WTC11 (cell line): Measurements from ENCODE around the gene NAV2.

ENCODE experiments used
- NFYB ChIP-seq: sonication (generic); formaldehyde crosslinking; conservative IDR thresholded peaks from 2 replicates; pipeline ENCODE4 v1.8.0; 2022; ENCODE audit warnings: low read depth, missing genetic modification reagents
- TF ChIP-seq, protein P1 (sequence below): fragments of 200-600 bp; IDR thresholded peaks from 2 replicates; pipeline ENCODE4 v1.8.0; 2022; ENCODE audit warnings: antibody characterized with exemption
- TF ChIP-seq, protein P2 (sequence below): fragments of 250-450 bp; sonication (Bioruptor Pico); IDR thresholded peaks from 2 replicates; pipeline ENCODE4 v2.1.2; 2022; ENCODE audit warnings: mild to moderate bottlenecking, moderate library complexity

DNA sequence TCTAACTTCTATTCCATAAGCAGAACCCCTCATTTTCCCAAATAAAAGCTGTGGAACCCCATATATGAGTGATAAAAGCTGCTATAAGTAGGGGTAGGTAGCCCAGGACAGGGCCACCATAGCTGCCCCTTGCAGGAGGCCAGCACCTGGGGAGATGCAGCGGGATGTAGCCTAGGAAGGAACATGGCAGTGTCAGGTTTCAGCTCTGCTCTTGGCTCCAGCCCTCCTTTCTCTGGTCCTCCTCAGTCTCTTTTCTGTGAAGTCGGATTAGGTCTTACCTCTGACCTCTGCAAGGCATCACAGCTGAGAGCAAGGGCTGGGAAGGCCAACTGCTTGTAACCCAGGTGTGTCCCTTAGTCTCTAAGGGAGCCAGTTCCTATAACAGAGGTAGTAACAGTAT, 135.6 kb downstream of the NAV2 start:
- TF ChIP-seq, protein P1, sequence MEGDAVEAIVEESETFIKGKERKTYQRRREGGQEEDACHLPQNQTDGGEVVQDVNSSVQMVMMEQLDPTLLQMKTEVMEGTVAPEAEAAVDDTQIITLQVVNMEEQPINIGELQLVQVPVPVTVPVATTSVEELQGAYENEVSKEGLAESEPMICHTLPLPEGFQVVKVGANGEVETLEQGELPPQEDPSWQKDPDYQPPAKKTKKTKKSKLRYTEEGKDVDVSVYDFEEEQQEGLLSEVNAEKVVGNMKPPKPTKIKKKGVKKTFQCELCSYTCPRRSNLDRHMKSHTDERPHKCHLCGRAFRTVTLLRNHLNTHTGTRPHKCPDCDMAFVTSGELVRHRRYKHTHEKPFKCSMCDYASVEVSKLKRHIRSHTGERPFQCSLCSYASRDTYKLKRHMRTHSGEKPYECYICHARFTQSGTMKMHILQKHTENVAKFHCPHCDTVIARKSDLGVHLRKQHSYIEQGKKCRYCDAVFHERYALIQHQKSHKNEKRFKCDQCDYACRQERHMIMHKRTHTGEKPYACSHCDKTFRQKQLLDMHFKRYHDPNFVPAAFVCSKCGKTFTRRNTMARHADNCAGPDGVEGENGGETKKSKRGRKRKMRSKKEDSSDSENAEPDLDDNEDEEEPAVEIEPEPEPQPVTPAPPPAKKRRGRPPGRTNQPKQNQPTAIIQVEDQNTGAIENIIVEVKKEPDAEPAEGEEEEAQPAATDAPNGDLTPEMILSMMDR = no peak
- TF ChIP-seq, protein P2, sequence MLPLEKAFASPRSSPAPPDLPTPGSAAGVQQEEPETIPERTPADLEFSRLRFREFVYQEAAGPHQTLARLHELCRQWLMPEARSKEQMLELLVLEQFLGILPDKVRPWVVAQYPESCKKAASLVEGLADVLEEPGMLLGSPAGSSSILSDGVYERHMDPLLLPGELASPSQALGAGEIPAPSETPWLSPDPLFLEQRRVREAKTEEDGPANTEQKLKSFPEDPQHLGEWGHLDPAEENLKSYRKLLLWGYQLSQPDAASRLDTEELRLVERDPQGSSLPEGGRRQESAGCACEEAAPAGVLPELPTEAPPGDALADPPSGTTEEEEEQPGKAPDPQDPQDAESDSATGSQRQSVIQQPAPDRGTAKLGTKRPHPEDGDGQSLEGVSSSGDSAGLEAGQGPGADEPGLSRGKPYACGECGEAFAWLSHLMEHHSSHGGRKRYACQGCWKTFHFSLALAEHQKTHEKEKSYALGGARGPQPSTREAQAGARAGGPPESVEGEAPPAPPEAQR (CRISPR knock-in tag) = no peak
- no peak for TF ChIP-seq NFYB (CRISPR knock-in tag)
